ENCODE measurements around the gene FOXN3. TPM values are rescaled to one million over a fixed set of nuclear protein-coding genes. Genes with fewer than 3 reads are reported as not detected.

Gene FOXN3
- total RNA-seq, 2 donors from 2014 or later, result 61.2 to 84.1 TPM

GRCh38 chr14:89455412-89455811 lies 38.4 kb upstream of the FOXN3 start:
- H3K4me1 ChIP-seq (ENCODE audit: control insufficient read depth, insufficient read depth, low read length), result no peaks in the 10 kb centered on the region
- Mint-ChIP-seq H3K36me3 (ENCODE audit: low read depth) (no peaks in the 10 kb centered on the region), H3K4me1 (peaks cover 49% of the 10 kb centered on the region), H3K4me3 (no peak overlapping the region), H3K9me3 (no peaks in the 10 kb centered on the region), H3K27me3 (ENCODE audit: insufficient read depth) (no peaks in the 10 kb centered on the region), H3K27ac (peak overlapping the region; percentile 33)
- no peaks in the 10 kb centered on the region for H3K36me3 ChIP-seq (ENCODE audit: control insufficient read depth, insufficient read depth, low read length)
- no peak overlapping the region for H3K9ac ChIP-seq (ENCODE audit: extremely low read depth, low read length, poor library complexity, severe bottlenecking)
- H3K27me3 ChIP-seq (ENCODE audit: control insufficient read depth, insufficient read depth, low read length, poor library complexity, severe bottlenecking), result no peaks in the 10 kb centered on the region
- WGBS, 2 experiments (ENCODE audit: insufficient coverage in 1 of 2, insufficient read length in 1 of 2), result 82 to 100% methylated on average over 4 to 9 of the region's 9 CpGs
- no peak for TF ChIP-seq CTCF (conservative IDR thresholded peaks at IDR 0.05)
- peak; percentile 65 for DNase-seq
- no peak overlapping the region for H3K4me3 ChIP-seq (ENCODE audit: low read length)
- no peak overlapping the region for H3K27ac ChIP-seq (ENCODE audit: low read depth, low read length)
- H3K9me3 ChIP-seq (ENCODE audit: control insufficient read depth, low read length), result no peaks in the 10 kb centered on the region

DNA sequence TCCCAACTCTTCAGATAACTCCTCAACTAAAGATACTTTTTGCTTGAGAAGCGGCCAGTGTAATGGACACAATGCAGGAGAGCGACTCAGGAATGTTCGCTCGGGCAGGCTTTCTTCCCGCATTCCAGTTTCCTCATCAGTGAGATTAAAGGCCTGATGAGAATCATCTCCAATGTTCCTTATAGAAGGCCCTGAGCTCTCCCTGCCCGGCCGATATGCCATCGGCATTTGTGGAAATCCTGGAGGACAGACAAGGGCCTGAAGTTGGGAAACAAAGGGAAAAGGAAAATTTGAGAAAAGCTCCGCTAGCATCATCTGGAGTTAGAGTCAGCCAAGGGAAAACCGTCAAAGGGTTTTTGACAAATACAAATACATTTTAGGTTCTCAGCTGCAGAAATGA lies 38.0 kb upstream of the FOXN3 start:
- H3K36me3 ChIP-seq (ENCODE audit: control insufficient read depth, insufficient read depth, low read length), result no peaks in the 10 kb centered on the region
- no peak overlapping the region for H3K4me3 Mint-ChIP-seq
- no peak overlapping the region for H3K27ac ChIP-seq (ENCODE audit: low read depth, low read length)
- H3K9ac ChIP-seq (ENCODE audit: extremely low read depth, low read length, poor library complexity, severe bottlenecking), result no peak overlapping the region
- TF ChIP-seq CTCF (conservative IDR thresholded peaks at IDR 0.05), result no peak
- H3K9me3 ChIP-seq (ENCODE audit: control insufficient read depth, low read length), result no peaks in the 10 kb centered on the region
- WGBS, 2 experiments (ENCODE audit: insufficient coverage in 1 of 2, insufficient read length in 1 of 2), result 82 to 89% methylated on average over 10 of the region's 10 CpGs
- no peaks in the 10 kb centered on the region for H3K9me3 Mint-ChIP-seq
- no peaks in the 10 kb centered on the region for H3K36me3 Mint-ChIP-seq (ENCODE audit: low read depth)
- H3K4me1 ChIP-seq (ENCODE audit: control insufficient read depth, insufficient read depth, low read length), result no peaks in the 10 kb centered on the region
- H3K4me3 ChIP-seq (ENCODE audit: low read length), result no peak overlapping the region
- peaks cover 47% of the 10 kb centered on the region for H3K4me1 Mint-ChIP-seq
- no peaks in the 10 kb centered on the region for H3K27me3 Mint-ChIP-seq (ENCODE audit: insufficient read depth)
- H3K27ac Mint-ChIP-seq, result peak overlapping the region; percentile 33
- H3K27me3 ChIP-seq (ENCODE audit: control insufficient read depth, insufficient read depth, low read length, poor library complexity, severe bottlenecking), result no peaks in the 10 kb centered on the region
- DNase-seq, result no peak

DNA sequence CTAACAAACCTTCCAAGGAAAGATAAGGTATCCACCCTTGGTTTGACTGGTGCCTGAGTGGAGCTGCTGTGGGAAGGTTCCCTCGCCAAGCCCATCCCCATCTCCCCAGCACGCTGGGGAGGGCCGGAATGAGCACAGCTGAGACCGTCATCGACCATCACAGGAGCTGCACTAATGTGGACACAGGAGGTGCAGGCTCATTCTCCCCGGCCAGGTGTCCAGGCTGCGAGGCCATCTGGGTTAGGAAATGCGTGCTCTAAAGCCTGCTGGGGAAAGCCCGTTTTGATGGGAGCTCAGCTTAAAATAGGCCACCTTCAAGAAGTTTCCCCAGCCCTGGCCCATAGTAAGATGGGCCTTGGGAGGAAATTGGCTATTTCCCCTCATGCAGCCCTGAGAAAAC lies 35.2 kb upstream of the FOXN3 start:
- no peak overlapping the region for H3K9ac ChIP-seq (ENCODE audit: extremely low read depth, low read length, poor library complexity, severe bottlenecking)
- WGBS, 2 experiments (ENCODE audit: insufficient coverage in 1 of 2, insufficient read length in 1 of 2), result 93 to 98% methylated on average over 9 of the region's 9 CpGs
- H3K4me3 ChIP-seq (ENCODE audit: low read length), result no peak overlapping the region
- no peaks in the 10 kb centered on the region for H3K4me1 ChIP-seq (ENCODE audit: control insufficient read depth, insufficient read depth, low read length)
- no peak overlapping the region for H3K27ac ChIP-seq (ENCODE audit: low read depth, low read length)
- H3K9me3 ChIP-seq (ENCODE audit: control insufficient read depth, low read length), result no peaks in the 10 kb centered on the region
- H3K27me3 ChIP-seq (ENCODE audit: control insufficient read depth, insufficient read depth, low read length, poor library complexity, severe bottlenecking), result no peaks in the 10 kb centered on the region
- peaks cover 35% of the 10 kb centered on the region for H3K4me1 Mint-ChIP-seq
- H3K36me3 Mint-ChIP-seq (ENCODE audit: low read depth), result no peaks in the 10 kb centered on the region
- no peak overlapping the region for H3K27ac Mint-ChIP-seq
- no peaks in the 10 kb centered on the region for H3K36me3 ChIP-seq (ENCODE audit: control insufficient read depth, insufficient read depth, low read length)
- no peak for DNase-seq
- no peaks in the 10 kb centered on the region for H3K9me3 Mint-ChIP-seq
- no peaks in the 10 kb centered on the region for H3K27me3 Mint-ChIP-seq (ENCODE audit: insufficient read depth)
- no peak overlapping the region for H3K4me3 Mint-ChIP-seq
- TF ChIP-seq CTCF (conservative IDR thresholded peaks at IDR 0.05), result no peak
